Testis (tissue), 3 donors: ENCODE results near the gene ALKBH1. TPM values are rescaled to one million over a fixed set of nuclear protein-coding genes. Genes with fewer than 3 reads are reported as not detected.
A peak's percentile ranks its signal among the peaks of the same experiment; 100 is the strongest.
"Not testable (repeated sequence)": the region's sequence is repeated elsewhere in the genome, so short reads cannot be mapped to it uniquely, and the experiment has no call there.

ENCODE experiments used
- DNase-seq: peaks from one replicate; pipeline ENCODE4 v3.0.0-alpha.2; 2019
- H3K27ac ChIP-seq, 2 donors: fragments of 200-600 bp; sonication (generic); one replicate each; pipeline ENCODE4 v1.5.1; 2019
- H3K27me3 ChIP-seq: fragments of 200-600 bp; sonication (generic); one replicate; pipeline ENCODE4 v1.5.1; 2019
- H3K36me3 ChIP-seq: fragments of 200-600 bp; sonication (generic); one replicate; pipeline ENCODE4 v1.5.1; 2017; ENCODE audit warnings: low read depth; ENCODE audit errors: missing control alignments
- H3K4me1 ChIP-seq: fragments of 200-600 bp; sonication (generic); one replicate; pipeline ENCODE4 v1.5.1; 2019
- H3K4me3 ChIP-seq, 2 donors: fragments of 200-600 bp; sonication (generic); one replicate each; pipeline ENCODE4 v1.5.1; 2017 to 2019
- H3K9me3 ChIP-seq: fragments of 200-600 bp; sonication (generic); one replicate; pipeline ENCODE4 v1.5.1; 2017
- POLR2A ChIP-seq: fragments of 450-650 bp; IDR thresholded peaks from one replicate; pipeline ENCODE4 v1.6.1; 2017; ENCODE audit warnings: antibody characterized with exemption, mild to moderate bottlenecking, moderate library complexity
- WGBS, 2 donors: methylation state at CpG; one replicate each; pipeline ENCODE4 v1.1.5; 2018; 5-methylcytosine and 5-hydroxymethylcytosine counted together
- intact Hi-C: fragments of 100-400 bp; cut with DNase I; formaldehyde crosslinking; loops from one replicate; pipeline ENCODE4 v1.15.1; 2023; ENCODE audit warnings: low total_unique reads
- polyA plus RNA-seq: library from polyadenylated mRNA; stranded (reverse); fragments of 350-450 nt; fragmentation: Illumina TruSeq; extraction: RNeasy Lipid Tissue Mini Kit (QIAGEN cat#74804); gene quantifications from one replicate; pipeline ENCODE4 v1.2.3, GENCODE V29; 2014; ENCODE audit warnings: low read depth, low replicate concordance; ENCODE audit not compliant: insufficient read depth
- total RNA-seq, 2 donors: library from RNA; depleted of rRNA; stranded (reverse); fragments of >200 nt; gene quantifications; one replicate each; pipeline ENCODE4 v1.2.3, GENCODE V29; 2016
- TF ChIP-seq, protein P1 (sequence below), 3 experiments: fragments of 450-650 bp in 2 of 3; fragments of 200-600 bp in 1 of 3; sonication (generic) in 1 of 3; IDR thresholded peaks; one replicate each; pipeline ENCODE4 v1.5.1; 2016 to 2019; ENCODE audit warnings: antibody characterized with exemption in 3 of 3, mild to moderate bottlenecking in 2 of 3, moderate library complexity in 1 of 3

ALKBH1 gene
- total and polyA plus RNA-seq, 3 donors from 2014 or later = 17.9 to 19.2 (median 18.4) TPM

DNA sequence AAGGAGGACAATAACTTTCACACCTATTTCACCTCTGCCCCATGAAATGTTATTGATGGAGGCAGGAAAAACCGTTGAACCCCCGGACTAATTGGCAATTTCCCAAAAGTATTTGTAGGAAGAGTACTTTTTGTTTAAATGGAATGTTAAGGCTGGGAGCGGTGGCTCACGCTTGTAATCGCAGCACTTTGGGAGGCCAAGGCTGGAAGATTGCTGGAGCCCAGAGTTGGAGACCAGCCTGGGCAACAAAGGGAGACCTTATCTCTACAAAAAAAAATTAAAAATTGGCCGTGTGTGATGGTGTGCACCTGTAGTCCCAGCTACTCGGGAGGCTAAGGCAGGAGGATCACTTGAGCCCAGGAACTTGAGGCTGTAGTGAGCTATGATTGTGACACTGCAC lies 65.4 kb downstream of the ALKBH1 start:
- Histone ChIP-seq H3K27ac (peak overlapping the region; percentile 79 to 91), H3K4me3 (peak overlapping the region; percentile 49 to 69), H3K27me3 (no peaks in the 10 kb centered on the region), H3K9me3 (no peaks in the 10 kb centered on the region), H3K36me3 (no peaks in the 10 kb centered on the region), H3K4me1 (peaks cover 10% of the 10 kb centered on the region)
- DNase-seq = no peak
- intact Hi-C loops = no loop called here
- TF ChIP-seq, protein P1, sequence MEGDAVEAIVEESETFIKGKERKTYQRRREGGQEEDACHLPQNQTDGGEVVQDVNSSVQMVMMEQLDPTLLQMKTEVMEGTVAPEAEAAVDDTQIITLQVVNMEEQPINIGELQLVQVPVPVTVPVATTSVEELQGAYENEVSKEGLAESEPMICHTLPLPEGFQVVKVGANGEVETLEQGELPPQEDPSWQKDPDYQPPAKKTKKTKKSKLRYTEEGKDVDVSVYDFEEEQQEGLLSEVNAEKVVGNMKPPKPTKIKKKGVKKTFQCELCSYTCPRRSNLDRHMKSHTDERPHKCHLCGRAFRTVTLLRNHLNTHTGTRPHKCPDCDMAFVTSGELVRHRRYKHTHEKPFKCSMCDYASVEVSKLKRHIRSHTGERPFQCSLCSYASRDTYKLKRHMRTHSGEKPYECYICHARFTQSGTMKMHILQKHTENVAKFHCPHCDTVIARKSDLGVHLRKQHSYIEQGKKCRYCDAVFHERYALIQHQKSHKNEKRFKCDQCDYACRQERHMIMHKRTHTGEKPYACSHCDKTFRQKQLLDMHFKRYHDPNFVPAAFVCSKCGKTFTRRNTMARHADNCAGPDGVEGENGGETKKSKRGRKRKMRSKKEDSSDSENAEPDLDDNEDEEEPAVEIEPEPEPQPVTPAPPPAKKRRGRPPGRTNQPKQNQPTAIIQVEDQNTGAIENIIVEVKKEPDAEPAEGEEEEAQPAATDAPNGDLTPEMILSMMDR (IDR thresholded peaks at IDR 0.05) = no peak
- no peak for TF ChIP-seq POLR2A
- 22 to 32% methylated on average over 7 of the region's 7 CpGs for WGBS, 2 donors

DNA sequence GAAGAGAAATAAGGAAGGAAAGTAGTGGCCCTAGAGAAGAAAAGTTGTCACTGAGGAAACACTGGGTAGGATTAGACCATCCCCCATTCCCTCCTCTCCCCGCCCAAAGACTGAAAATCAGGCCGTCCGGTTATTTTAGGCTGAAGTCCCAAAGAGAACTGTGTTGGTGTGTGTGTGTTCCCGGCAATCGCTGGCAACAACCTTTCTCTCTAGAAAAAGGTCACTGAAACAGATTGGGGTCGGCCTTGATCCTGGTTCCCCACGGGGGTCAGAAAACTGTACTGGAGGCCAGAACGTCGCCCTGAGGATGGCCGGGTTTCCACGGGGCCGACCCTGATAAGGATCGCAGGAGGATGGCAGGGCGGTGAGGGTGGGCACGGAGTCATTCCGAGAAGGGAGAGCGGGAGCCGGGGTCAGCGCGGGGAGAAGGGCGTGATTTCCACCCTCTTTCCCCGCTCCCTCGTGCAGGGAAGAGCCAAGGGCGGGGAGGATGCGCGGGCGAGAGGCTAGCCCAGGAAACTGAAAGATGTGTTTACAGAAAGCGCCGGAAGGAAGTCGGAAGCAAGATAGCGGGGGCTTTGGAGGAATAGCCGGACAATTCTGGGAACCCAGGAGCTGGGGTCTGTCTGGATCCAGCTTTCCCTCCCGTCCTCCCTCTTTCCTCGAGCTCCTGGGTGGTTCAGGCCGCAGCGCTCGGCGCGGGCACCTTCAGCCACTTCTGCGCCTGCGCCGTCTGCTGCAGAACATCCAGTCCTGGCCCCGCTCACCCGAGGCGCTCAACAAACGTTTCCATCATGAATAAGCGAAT lies 66.1 kb downstream of the ALKBH1 start:
- Histone ChIP-seq H3K27ac (peak overlapping the region; percentile 79 to 91), H3K4me1 (peaks cover 10% of the 10 kb centered on the region), H3K27me3 (no peaks in the 10 kb centered on the region), H3K4me3 (peak overlapping the region; percentile 49 to 69), H3K9me3 (no peaks in the 10 kb centered on the region), H3K36me3 (no peaks in the 10 kb centered on the region)
- TF ChIP-seq POLR2A = no peak
- TF ChIP-seq, protein P1 (IDR thresholded peaks at IDR 0.05) = no peak
- 1 to 7% methylated on average over 36 to 47 of the region's 47 CpGs for WGBS, 2 donors
- intact Hi-C loops = no loop called here
- DNase-seq = peak; percentile 90

DNA sequence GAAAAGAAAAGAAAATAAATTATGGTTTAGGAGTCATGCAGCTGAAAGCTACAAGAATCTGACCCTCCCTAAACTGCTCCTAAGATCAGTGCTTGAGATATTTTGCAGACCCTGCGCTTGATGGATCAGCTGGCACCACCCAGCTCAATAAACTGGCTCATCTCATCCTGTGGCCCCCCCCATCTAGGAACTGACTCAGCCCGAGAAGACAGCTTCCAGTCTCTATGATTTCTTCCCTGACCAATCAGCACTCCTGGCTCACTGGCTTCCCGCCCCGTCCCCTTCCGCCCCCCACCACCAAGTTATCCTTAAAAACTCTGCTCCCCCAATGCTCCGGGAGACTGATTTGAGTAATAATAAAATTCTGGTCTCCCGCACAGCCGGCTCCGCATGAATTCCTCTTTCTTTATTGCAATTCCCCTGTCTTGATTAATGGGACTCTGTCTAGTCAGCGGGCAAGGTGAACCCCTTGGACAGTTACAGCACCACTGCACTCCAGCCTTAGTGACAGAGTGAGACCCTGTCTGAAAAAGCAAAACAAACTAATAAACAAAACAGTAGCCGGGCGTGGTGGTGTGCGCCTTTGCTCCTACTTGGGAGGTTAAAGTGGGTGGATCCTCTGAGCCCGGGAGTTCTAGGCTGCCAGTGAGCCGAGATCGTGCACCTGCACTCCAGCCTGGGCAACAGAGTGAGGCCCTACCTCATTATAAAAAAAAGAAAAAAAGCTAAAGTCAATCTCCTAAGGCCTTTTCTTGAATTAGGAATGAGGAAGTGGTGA lies 66.9 kb downstream of the ALKBH1 start:
- WGBS, 2 donors = 27 to 43% methylated on average over 16 of the region's 16 CpGs
- peak; percentile 32 for DNase-seq
- H3K27me3 ChIP-seq = no peaks in the 10 kb centered on the region
- peak overlapping the region; percentile 79 to 91 for H3K27ac ChIP-seq
- H3K9me3 ChIP-seq = no peaks in the 10 kb centered on the region
- TF ChIP-seq, protein P1 (IDR thresholded peaks at IDR 0.05) = no peak
- TF ChIP-seq POLR2A = no peak
- no peaks in the 10 kb centered on the region for H3K36me3 ChIP-seq
- H3K4me1 ChIP-seq = peaks cover 10% of the 10 kb centered on the region
- intact Hi-C loops = no loop called here
- H3K4me3 ChIP-seq = peak overlapping the region; percentile 49 to 69

DNA sequence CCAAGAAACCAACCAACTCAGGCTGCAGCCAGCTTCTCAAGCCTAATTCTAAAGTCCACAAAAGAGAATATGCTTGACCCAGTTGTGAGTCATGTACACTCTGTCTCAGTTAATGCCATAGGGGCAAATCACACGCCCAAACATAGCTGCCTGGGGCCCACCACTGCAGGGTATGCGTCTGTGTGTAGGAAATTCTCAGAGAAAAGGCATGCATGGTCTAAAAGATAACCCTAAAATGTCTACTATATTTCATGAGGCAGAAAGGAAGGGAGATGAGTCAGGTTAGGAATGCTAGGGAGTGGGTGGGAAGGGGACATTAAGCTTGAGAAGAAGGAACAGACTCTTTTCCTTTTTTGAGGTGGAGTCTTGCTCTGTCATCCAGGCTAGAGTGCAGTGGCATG lies 69.1 kb downstream of the ALKBH1 start:
- intact Hi-C loops = no loop called here
- no peak for DNase-seq
- H3K36me3 ChIP-seq = no peaks in the 10 kb centered on the region
- H3K9me3 ChIP-seq = no peaks in the 10 kb centered on the region
- H3K4me3 ChIP-seq = no peak overlapping the region
- no peak overlapping the region for H3K27ac ChIP-seq
- H3K4me1 ChIP-seq = peaks cover 10% of the 10 kb centered on the region
- TF ChIP-seq, protein P1 (IDR thresholded peaks at IDR 0.05) = no peak
- TF ChIP-seq POLR2A = no peak
- H3K27me3 ChIP-seq = no peaks in the 10 kb centered on the region
- WGBS, 2 donors = 55 to 61% methylated on average over 2 of the region's 2 CpGs

DNA sequence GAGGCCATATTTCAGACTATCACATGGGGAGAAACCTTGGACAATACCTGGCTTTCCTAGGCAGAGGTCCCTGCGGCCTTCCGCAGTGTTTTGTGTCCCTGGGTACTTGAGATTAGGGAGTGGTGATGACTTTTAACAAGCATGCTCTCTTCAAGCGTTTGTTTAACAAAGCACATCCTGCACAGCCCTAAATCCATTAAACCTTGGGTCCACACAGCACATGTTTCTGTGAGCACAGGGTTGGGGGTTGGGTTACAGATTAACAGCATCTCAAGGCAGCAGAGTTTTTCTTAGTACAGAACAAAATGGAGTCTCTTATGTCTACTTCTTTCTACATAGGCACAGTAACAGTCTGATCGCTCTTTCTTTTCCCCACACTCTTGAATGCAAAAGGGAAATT lies 72.0 kb downstream of the ALKBH1 start:
- intact Hi-C loops, H3K4me3 ChIP-seq, H3K27ac ChIP-seq, H3K9me3 ChIP-seq, H3K36me3 ChIP-seq, H3K27me3 ChIP-seq, DNase-seq, H3K4me1 ChIP-seq: not testable (repeated sequence)
- 74 to 78% methylated on average over 4 of the region's 4 CpGs for WGBS, 2 donors

DNA sequence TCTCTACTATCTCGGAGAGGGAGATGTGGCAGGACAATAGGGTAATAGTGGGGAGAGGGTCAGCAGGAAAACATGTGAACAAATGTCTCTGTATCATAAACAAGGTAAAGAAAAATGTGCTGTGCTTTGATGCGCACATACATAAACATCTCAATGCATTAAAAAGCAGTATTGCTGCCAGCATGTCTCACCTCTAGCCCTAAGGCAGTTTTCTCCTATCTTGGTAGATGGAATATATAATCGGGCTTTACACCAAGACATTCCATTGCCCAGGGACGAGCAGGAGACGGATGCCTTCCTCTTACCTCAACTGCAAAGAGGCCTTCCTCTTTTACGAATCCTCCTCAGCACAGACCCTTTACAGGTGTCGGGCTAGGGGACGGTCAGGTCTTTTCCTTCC lies 72.4 kb downstream of the ALKBH1 start:
- H3K27ac ChIP-seq, H3K36me3 ChIP-seq, H3K9me3 ChIP-seq, intact Hi-C loops, DNase-seq, H3K4me3 ChIP-seq, H3K27me3 ChIP-seq, H3K4me1 ChIP-seq: not testable (repeated sequence)
- 88 to 94% methylated on average over 8 of the region's 8 CpGs for WGBS, 2 donors
